ENCODE measurements around the gene SERPIND1.

Gene SERPIND1

DNA sequence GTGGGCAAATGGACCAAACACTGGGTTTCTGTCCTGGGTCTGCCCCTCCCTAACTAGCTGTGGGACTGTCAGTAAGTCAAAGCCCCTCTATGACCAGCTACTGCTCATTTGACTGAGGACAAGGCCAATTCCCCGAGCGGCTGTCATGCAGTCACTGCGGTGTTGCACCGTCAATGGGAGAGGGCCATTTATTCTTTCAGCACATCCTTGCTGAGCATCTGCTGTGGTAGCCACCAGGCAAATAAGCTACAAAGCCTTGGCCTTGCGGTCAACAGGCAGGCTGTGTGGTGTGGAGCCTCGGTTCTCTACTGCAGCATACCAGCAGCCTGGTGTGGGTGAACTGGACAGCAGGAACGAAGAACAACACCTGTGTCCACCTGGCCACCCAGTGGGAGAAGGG is 25.8 kb upstream of the SERPIND1 start:
- H3K36me3 ChIP-seq (ENCODE audit: insufficient read depth, low read length), result no peaks in the 10 kb centered on the region
- H3K27ac ChIP-seq (ENCODE audit: low read depth, low read length), result no peak overlapping the region

DNA sequence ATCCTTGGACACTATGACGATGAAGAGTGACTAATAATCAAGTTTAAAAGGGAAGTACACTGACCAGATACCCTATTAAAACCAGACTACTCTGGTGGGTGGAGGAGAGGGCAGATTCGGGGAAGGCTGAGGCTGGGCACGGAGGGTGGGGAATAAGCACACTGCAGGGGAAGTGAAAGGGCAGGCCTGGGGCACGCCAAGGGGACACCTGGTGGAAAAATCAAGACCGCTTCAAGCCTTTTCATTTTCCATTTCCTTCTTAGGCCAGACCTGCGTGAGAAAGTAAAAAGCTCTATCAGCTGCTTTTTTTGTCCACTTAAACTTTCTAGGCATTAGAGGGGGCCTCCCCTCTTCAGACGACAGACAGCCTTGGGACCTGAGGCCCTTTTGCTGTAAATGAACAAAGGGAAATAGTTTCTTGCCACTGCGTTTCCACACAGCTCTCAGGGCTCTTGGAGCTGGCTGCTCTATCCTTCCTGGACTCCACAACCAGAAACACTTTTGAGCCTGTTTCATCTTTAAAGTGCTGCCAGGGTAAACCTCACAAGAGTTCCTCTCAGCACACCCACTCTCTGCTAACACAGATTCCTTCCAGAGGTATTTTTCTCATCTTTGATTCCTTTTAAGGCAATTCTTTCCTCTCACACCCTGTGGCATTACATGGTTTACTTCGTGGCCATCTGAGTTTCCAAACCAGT is 25.0 kb upstream of the SERPIND1 start:
- no peaks in the 10 kb centered on the region for H3K79me2 ChIP-seq (ENCODE audit: control insufficient read depth, insufficient read depth, low read length, unreplicated experiment)
- peaks cover 14% of the 10 kb centered on the region for H3K4me1 ChIP-seq (ENCODE audit: control insufficient read depth, insufficient read depth, low read length, unreplicated experiment)
- H3K27me3 ChIP-seq (ENCODE audit: insufficient read depth, low read length), result no peaks in the 10 kb centered on the region
- H3K27ac ChIP-seq (ENCODE audit: low read depth, low read length), result no peak overlapping the region
- no peak overlapping the region for H3K4me3 ChIP-seq (ENCODE audit: low read depth, low read length)
- H3K36me3 ChIP-seq (ENCODE audit: insufficient read depth, low read length), result no peaks in the 10 kb centered on the region
- H2AFZ ChIP-seq (ENCODE audit: low read length, unreplicated experiment), result no peak overlapping the region

More for the DNA sequence above, 25.8 kb upstream of the SERPIND1 start:
- Histone ChIP-seq H2AFZ (ENCODE audit: low read length, unreplicated experiment) (no peak overlapping the region), H3K4me3 (ENCODE audit: low read depth, low read length) (no peak overlapping the region), H3K79me2 (ENCODE audit: control insufficient read depth, insufficient read depth, low read length, unreplicated experiment) (no peaks in the 10 kb centered on the region), H3K4me1 (ENCODE audit: control insufficient read depth, insufficient read depth, low read length, unreplicated experiment) (peaks cover 14% of the 10 kb centered on the region), H3K27me3 (ENCODE audit: insufficient read depth, low read length) (no peaks in the 10 kb centered on the region)

- Histone ChIP-seq H3K79me2 (ENCODE audit: control insufficient read depth, insufficient read depth, low read length, unreplicated experiment) (no peaks in the 10 kb centered on the region), H3K4me3 (ENCODE audit: low read depth, low read length) (no peak overlapping the region), H3K36me3 (ENCODE audit: insufficient read depth, low read length) (no peaks in the 10 kb centered on the region), H3K27ac (ENCODE audit: low read depth, low read length) (no peak overlapping the region), H2AFZ (ENCODE audit: low read length, unreplicated experiment) (no peak overlapping the region), H3K27me3 (ENCODE audit: insufficient read depth, low read length) (no peaks in the 10 kb centered on the region), H3K4me1 (ENCODE audit: control insufficient read depth, insufficient read depth, low read length, unreplicated experiment) (peaks cover 14% of the 10 kb centered on the region)
Measured at GRCh38 chr22:20749453-20749852, 24.5 kb upstream of the SERPIND1 start.

DNA sequence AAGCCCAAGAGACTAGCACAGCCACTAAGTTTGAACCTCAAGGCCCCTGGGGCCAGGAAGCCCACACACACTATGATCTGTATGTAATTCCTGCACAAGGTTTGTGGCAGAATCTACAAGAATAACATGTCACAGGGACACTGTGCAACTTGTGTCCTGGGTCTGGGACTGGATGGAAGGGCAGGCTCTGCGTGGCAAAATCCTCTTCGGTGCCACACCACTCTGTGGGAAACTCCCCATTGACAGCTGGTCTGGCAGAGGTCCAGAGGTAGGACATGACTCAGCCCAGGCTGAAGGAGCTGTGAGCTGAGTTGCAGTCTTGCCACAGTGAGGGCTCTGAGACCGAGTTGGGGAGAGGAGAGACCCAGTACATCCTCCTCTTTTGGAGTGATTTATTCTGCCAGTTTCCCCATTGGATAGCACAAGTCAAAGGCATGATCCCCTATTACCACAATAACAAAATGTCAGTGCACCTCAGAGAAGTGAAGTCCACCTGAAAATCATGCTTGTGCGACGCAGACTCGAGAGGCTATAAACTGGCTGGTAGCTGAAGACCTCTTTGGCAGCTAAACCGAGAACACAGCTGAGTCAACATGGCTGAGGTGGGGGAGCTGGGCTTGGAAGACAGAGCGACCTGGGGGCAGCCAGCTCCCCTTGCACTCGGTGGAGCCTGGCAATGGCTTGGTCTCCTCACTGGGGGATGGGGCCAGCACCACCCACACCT is 23.3 kb upstream of the SERPIND1 start:
- Histone ChIP-seq H2AFZ (ENCODE audit: low read length, unreplicated experiment) (no peak overlapping the region), H3K36me3 (ENCODE audit: insufficient read depth, low read length) (no peaks in the 10 kb centered on the region), H3K79me2 (ENCODE audit: control insufficient read depth, insufficient read depth, low read length, unreplicated experiment) (no peaks in the 10 kb centered on the region), H3K27me3 (ENCODE audit: insufficient read depth, low read length) (no peaks in the 10 kb centered on the region), H3K4me3 (ENCODE audit: low read depth, low read length) (no peak overlapping the region), H3K4me1 (ENCODE audit: control insufficient read depth, insufficient read depth, low read length, unreplicated experiment) (peaks cover 14% of the 10 kb centered on the region), H3K27ac (ENCODE audit: low read depth, low read length) (no peak overlapping the region; the same call in 1 of the 2 replicates)

GRCh38 chr22:20751185-20751851 is 22.6 kb upstream of the SERPIND1 start:
- no peak overlapping the region for H3K27ac ChIP-seq (ENCODE audit: low read depth, low read length)
- no peaks in the 10 kb centered on the region for H3K27me3 ChIP-seq (ENCODE audit: insufficient read depth, low read length)
- H3K36me3 ChIP-seq (ENCODE audit: insufficient read depth, low read length), result no peaks in the 10 kb centered on the region
- H3K4me1 ChIP-seq (ENCODE audit: control insufficient read depth, insufficient read depth, low read length, unreplicated experiment), result peaks cover 14% of the 10 kb centered on the region
- H3K4me3 ChIP-seq (ENCODE audit: low read depth, low read length), result no peak overlapping the region
- H3K79me2 ChIP-seq (ENCODE audit: control insufficient read depth, insufficient read depth, low read length, unreplicated experiment), result no peaks in the 10 kb centered on the region
- H2AFZ ChIP-seq (ENCODE audit: low read length, unreplicated experiment), result no peak overlapping the region

DNA sequence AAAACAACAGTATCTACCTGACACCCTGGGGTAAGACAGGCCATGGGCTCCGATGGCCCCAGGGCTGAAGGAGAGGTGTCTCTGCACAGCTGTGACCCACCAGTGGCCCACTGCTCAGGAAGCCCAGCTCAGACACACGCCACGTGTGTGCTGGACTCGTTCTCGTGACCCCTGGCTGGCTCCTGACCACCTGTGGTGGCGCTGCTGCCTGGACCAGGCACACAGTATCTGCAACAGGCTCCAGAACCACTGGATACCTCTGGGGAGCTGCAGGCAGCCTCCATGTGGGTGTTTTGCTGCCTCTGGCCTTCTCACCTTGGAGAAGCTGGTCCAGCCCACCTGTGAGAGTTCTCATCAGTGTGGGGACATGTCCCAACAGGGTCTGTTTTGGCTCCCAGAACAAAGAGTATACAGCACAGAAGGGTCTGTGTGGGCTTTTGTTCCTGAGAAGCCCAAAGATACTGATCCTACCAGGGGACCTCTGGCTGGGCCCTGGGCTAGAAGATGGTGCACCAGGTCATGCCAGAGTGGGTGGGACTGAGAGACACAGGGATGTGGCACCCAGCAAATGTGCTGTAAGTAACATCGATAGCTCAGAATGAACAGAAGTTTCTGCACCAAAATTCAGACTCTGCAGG is 21.7 kb upstream of the SERPIND1 start:
- Histone ChIP-seq H2AFZ (ENCODE audit: low read length, unreplicated experiment) (no peak overlapping the region), H3K27me3 (ENCODE audit: insufficient read depth, low read length) (no peaks in the 10 kb centered on the region), H3K4me1 (ENCODE audit: control insufficient read depth, insufficient read depth, low read length, unreplicated experiment) (peaks cover 14% of the 10 kb centered on the region), H3K4me3 (ENCODE audit: low read depth, low read length) (no peak overlapping the region), H3K27ac (ENCODE audit: low read depth, low read length) (no peak overlapping the region), H3K36me3 (ENCODE audit: insufficient read depth, low read length) (no peaks in the 10 kb centered on the region), H3K79me2 (ENCODE audit: control insufficient read depth, insufficient read depth, low read length, unreplicated experiment) (no peaks in the 10 kb centered on the region)

DNA sequence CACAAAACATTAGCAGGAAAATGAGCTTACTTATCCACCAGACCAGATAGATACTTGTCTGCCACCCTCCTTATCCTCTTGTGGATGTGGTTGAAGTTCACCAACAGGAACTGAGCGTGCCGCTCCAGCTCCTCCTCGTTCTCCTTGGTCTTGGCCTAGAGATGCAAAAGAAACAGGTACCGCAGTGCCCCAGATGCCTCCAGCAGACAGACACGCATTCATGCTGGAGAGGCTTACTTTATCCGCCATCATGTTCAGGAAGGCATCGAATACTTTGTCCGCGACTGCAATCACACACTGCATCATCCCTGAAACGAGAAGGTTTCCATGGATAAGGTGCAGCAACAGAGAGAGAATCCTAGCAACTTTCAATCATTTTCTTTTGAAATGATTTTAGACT is 21.0 kb upstream of the SERPIND1 start:
- H3K27ac ChIP-seq (ENCODE audit: low read depth, low read length), result no peak overlapping the region
- H3K27me3 ChIP-seq (ENCODE audit: insufficient read depth, low read length), result no peaks in the 10 kb centered on the region
- no peaks in the 10 kb centered on the region for H3K36me3 ChIP-seq (ENCODE audit: insufficient read depth, low read length)
- H2AFZ ChIP-seq (ENCODE audit: low read length, unreplicated experiment), result no peak overlapping the region
- H3K4me1 ChIP-seq (ENCODE audit: control insufficient read depth, insufficient read depth, low read length, unreplicated experiment), result peaks cover 14% of the 10 kb centered on the region
- H3K79me2 ChIP-seq (ENCODE audit: control insufficient read depth, insufficient read depth, low read length, unreplicated experiment), result no peaks in the 10 kb centered on the region
- no peak overlapping the region for H3K4me3 ChIP-seq (ENCODE audit: low read depth, low read length)

DNA sequence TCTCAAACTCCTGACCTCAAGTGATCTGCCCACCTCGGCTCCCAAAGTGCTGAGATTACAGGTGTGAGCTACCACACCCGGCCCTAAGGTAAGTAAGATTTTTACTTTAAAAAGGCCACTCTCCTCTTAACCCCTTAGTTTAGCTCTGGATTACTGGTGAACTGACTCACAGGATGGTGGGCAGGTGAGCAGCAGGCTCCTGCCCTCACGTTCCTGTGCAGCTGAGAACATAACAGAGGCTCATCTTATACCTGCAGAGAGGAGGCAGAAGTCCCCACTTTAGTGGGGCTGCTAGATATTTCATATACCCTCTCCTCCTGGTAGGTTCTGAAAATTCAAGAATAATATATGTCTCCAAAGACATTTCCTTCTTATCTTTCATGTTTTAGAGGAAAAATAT is 17.1 kb upstream of the SERPIND1 start:
- H3K36me3 ChIP-seq (ENCODE audit: insufficient read depth, low read length), result no peaks in the 10 kb centered on the region
- H2AFZ ChIP-seq (ENCODE audit: low read length, unreplicated experiment), result no peak overlapping the region
- no peak overlapping the region for H3K27ac ChIP-seq (ENCODE audit: low read depth, low read length)
- no peaks in the 10 kb centered on the region for H3K27me3 ChIP-seq (ENCODE audit: insufficient read depth, low read length)
- no peaks in the 10 kb centered on the region for H3K79me2 ChIP-seq (ENCODE audit: control insufficient read depth, insufficient read depth, low read length, unreplicated experiment)
- no peaks in the 10 kb centered on the region for H3K4me1 ChIP-seq (ENCODE audit: control insufficient read depth, insufficient read depth, low read length, unreplicated experiment)
- H3K4me3 ChIP-seq (ENCODE audit: low read depth, low read length), result no peak overlapping the region

DNA sequence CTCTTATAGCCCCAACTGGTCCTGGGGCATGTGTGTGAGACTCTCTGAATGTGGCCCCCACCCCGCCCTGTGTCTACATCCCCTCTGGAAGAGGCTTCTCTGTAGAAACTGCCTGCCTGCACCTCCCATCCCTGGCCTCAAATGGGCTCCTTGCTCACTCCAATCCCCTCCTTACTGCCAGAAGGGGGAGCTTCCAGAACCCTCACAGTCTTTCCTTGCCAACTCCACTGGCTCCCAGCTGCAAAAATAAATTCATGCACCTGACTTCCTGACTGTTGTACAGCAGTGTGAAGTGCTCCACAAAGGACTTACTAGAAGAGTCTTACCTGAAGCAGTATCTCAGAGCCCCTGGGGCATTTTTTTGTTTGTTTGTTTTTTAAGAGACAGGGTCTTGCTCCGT is 15.2 kb upstream of the SERPIND1 start:
- H3K27me3 ChIP-seq (ENCODE audit: insufficient read depth, low read length), result no peaks in the 10 kb centered on the region
- no peak overlapping the region for H3K27ac ChIP-seq (ENCODE audit: low read depth, low read length)
- H2AFZ ChIP-seq (ENCODE audit: low read length, unreplicated experiment), result no peak overlapping the region
- no peak overlapping the region for H3K4me3 ChIP-seq (ENCODE audit: low read depth, low read length)
- H3K36me3 ChIP-seq (ENCODE audit: insufficient read depth, low read length), result no peaks in the 10 kb centered on the region
- H3K79me2 ChIP-seq (ENCODE audit: control insufficient read depth, insufficient read depth, low read length, unreplicated experiment), result no peaks in the 10 kb centered on the region
- H3K4me1 ChIP-seq (ENCODE audit: control insufficient read depth, insufficient read depth, low read length, unreplicated experiment), result no peaks in the 10 kb centered on the region

DNA sequence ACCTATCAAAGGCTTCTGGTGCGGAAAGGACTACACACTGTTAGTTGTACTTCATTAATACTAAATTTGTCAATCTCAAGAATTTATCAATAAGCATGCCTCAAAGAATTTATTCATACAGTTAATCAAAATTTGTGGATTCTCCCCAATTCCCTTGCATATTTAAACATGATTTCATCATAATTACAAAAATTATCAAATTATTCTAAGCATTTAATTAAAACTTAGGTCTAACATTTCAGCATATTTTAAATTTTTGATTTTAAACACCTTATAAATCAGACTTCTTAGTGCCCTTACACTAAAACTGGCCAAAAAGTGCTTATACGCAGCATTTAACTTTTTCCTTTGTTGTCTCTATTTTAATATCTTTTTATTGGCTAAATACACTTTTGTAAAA is 13.8 kb upstream of the SERPIND1 start:
- Histone ChIP-seq H3K4me3 (ENCODE audit: low read depth, low read length) (no peak overlapping the region), H3K27ac (ENCODE audit: low read depth, low read length) (no peak overlapping the region), H3K79me2 (ENCODE audit: control insufficient read depth, insufficient read depth, low read length, unreplicated experiment) (no peaks in the 10 kb centered on the region), H3K4me1 (ENCODE audit: control insufficient read depth, insufficient read depth, low read length, unreplicated experiment) (no peaks in the 10 kb centered on the region), H3K27me3 (ENCODE audit: insufficient read depth, low read length) (no peaks in the 10 kb centered on the region), H2AFZ (ENCODE audit: low read length, unreplicated experiment) (no peak overlapping the region), H3K36me3 (ENCODE audit: insufficient read depth, low read length) (no peaks in the 10 kb centered on the region)
